GM12875 (cell line): ENCODE measurements around the gene CDK5RAP1.

Experiments
- H3K4me3 ChIP-seq: one replicate; pipeline ENCODE4 v1.5.1; 2011; ENCODE audit warnings: low read depth, low read length, control low read depth
- TF ChIP-seq, protein P1 (sequence below): IDR thresholded peaks from 2 replicates; pipeline ENCODE4 v1.5.1; 2011; ENCODE audit warnings: low read depth, mild to moderate bottlenecking, control low read depth, inconsistent platforms, low read length, moderate library complexity, borderline replicate concordance; ENCODE audit not compliant: insufficient read depth

CDK5RAP1 gene

DNA sequence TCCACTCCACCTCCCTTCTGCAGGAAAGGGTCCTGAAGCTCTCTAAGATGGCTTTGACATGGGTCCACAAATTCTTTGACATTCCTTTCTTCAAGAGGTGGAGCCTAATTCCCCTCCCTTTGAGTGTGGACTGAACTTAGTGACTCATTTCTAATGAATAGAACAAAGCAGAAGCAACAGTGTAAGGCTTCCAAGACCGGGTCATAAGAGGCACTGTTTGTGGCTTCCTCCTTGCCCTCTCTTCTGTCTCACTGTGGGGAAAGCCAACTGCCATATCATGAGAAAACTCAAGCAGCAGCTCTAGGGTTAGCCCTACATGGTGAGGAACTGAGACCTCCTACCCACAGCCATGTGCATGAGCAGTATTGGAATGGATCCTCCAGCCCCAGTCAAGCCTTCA, 5.9 kb upstream of the CDK5RAP1 start:
- TF ChIP-seq, protein P1, sequence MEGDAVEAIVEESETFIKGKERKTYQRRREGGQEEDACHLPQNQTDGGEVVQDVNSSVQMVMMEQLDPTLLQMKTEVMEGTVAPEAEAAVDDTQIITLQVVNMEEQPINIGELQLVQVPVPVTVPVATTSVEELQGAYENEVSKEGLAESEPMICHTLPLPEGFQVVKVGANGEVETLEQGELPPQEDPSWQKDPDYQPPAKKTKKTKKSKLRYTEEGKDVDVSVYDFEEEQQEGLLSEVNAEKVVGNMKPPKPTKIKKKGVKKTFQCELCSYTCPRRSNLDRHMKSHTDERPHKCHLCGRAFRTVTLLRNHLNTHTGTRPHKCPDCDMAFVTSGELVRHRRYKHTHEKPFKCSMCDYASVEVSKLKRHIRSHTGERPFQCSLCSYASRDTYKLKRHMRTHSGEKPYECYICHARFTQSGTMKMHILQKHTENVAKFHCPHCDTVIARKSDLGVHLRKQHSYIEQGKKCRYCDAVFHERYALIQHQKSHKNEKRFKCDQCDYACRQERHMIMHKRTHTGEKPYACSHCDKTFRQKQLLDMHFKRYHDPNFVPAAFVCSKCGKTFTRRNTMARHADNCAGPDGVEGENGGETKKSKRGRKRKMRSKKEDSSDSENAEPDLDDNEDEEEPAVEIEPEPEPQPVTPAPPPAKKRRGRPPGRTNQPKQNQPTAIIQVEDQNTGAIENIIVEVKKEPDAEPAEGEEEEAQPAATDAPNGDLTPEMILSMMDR, result no peak
- H3K4me3 ChIP-seq, result no peak overlapping the region

DNA sequence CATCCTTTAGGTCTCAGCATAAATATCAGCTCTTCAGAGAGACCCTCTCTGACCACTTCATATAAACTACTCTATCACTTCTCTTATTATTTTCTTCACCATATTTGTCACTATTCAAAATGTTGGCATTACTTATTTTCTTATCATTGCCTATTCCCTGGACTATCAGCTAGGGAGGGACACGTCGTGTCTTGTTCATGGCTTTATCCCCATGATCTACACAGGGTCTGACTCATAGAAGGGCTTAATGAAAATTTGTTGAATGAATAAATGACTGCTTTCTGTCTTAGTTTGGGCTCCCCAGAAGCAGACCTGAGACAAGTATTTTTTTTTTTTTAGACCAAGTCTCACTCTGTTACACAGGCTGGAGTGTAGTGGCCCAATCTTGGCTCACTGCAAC, 3.0 kb upstream of the CDK5RAP1 start:
- no peak overlapping the region for H3K4me3 ChIP-seq
- TF ChIP-seq, protein P1, result no peak

DNA sequence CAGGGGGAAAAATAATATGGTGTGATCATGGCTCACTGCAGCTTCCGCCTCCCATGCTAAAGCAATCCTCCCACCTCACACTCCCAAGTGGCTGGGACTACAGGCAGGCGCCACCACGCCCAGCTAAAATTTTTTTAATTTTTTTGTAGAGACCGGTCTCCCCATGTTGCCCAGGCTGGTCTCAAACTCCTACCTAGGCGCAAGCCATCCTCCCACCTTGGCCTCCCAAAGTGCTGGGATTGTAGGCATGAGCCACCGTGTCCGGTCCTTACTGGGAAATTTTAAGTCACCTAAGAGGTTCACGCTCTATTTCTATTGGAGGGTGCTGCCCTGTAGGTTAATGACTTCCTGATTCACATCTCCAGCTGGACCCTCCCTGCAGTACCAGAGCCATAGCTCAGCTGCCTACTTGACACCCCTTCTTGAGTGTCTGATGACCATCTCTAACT, 626 bp upstream of the CDK5RAP1 start:
- TF ChIP-seq, protein P1, result no peak
- H3K4me3 ChIP-seq, result peak overlapping the region; percentile 71

DNA sequence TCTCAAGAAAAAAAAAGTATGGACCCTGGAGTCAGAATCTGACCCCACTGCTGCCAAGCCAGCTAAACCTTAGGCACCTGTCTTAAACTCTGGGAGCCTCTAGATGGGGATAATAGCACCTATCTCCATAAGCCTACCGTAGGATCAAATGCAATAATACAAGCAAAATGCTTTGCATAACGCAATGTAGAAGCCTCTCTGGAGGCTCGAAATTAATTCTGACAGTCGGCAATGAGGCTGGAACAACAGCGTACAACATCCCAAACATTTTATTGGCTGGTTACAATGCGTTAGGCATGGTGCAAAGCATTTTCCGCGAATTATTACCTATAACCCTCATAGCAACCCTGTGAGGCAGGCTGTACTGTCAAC, 521 bp downstream of the CDK5RAP1 start:
- H3K4me3 ChIP-seq, result peak overlapping the region; percentile 71
- TF ChIP-seq, protein P1, result no peak

DNA sequence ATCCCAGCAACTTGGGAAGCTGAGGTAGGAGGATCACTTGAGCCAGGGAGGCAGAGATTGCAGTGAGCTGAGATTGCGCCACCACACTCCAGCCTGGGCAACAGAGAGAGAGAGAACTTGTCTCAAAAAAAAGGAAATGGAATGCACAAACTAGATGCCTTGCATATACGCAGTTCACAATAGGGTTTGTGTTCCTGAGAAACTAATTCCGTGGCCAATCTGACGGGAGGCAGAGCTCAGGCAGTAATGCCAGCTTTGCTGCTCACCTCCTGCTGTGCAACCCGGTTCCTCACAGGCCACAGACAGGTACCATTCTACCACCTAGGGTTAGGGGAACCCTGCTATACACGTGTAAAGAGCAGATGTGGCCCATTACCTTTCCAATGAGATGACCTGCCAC, 1.4 kb downstream of the CDK5RAP1 start:
- no peak overlapping the region for H3K4me3 ChIP-seq
- TF ChIP-seq, protein P1, result no peak

DNA sequence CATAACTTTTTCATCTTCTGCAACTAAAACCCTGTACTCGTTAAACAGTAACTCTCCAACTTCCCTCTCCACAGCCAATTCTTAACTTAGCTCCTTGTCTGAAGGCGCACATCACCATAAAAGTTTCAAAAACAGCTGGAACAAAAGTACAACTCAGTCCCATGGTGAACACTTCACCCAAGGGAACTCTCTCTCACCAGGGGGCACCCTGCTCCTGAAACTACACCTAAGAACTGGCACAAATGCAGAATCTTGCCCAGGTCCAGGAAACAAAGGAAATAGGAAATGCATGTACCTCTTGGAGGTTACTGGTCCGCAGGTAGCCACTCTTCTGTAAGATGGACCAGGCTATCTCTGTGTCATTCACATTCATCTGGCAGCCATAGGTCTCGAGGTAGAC, 6.6 kb downstream of the CDK5RAP1 start:
- H3K4me3 ChIP-seq, result no peak overlapping the region
- TF ChIP-seq, protein P1, result no peak

DNA sequence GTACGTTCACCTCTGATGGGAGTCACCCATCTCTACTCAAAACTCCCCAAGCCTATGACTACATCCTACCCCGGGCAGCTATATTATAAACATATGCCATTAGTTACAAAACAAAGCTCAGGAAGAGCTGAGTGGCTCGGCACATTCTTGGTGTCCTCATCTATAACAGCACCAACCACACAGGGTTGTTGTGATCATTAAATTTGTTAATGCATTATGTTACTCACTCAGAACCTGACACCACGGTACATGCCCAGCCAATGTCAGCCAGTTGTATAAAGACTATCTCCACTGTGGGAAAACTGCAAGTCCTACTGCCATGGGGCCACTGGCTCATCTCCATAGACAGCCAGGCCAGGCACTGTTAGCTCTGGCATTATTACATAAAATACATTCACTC, 7.7 kb downstream of the CDK5RAP1 start:
- no peak overlapping the region for H3K4me3 ChIP-seq
- TF ChIP-seq, protein P1, result no peak
